ENCODE results near the gene DNAJA3.

DNAJA3 gene

DNA sequence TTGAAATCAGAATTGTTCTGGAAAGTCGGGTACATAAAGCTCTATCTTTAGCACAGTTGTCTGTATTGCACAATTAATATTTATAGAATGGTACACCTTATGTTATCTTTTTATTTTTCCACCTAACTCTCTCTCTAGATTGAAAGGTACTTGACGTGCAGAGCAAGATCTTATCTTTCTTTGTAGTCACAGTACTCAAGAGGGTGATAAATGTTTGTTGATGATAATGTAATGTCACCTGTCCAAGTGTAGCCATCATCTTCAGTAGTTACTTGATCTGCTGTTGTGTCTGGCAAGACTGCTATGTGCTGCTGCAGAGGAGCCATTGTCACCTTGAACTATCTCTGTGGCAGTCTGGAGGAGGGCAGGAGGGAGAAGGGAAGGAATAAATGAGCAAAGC is 55.9 kb downstream of the DNAJA3 start:
- DNase-seq = no peak
- Mint-ChIP-seq H3K27ac (no peak overlapping the region), H3K4me1 (peaks cover 21% of the 10 kb centered on the region), H3K9me3 (no peaks in the 10 kb centered on the region), H3K36me3 (ENCODE audit: low read depth) (no peaks in the 10 kb centered on the region), H3K27me3 (ENCODE audit: low read depth, poor library complexity) (peaks cover 12% of the 10 kb centered on the region), H3K4me3 (no peak overlapping the region)
- TF ChIP-seq, protein P1, sequence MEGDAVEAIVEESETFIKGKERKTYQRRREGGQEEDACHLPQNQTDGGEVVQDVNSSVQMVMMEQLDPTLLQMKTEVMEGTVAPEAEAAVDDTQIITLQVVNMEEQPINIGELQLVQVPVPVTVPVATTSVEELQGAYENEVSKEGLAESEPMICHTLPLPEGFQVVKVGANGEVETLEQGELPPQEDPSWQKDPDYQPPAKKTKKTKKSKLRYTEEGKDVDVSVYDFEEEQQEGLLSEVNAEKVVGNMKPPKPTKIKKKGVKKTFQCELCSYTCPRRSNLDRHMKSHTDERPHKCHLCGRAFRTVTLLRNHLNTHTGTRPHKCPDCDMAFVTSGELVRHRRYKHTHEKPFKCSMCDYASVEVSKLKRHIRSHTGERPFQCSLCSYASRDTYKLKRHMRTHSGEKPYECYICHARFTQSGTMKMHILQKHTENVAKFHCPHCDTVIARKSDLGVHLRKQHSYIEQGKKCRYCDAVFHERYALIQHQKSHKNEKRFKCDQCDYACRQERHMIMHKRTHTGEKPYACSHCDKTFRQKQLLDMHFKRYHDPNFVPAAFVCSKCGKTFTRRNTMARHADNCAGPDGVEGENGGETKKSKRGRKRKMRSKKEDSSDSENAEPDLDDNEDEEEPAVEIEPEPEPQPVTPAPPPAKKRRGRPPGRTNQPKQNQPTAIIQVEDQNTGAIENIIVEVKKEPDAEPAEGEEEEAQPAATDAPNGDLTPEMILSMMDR (IDR thresholded peaks at IDR 0.05) = no peak

DNA sequence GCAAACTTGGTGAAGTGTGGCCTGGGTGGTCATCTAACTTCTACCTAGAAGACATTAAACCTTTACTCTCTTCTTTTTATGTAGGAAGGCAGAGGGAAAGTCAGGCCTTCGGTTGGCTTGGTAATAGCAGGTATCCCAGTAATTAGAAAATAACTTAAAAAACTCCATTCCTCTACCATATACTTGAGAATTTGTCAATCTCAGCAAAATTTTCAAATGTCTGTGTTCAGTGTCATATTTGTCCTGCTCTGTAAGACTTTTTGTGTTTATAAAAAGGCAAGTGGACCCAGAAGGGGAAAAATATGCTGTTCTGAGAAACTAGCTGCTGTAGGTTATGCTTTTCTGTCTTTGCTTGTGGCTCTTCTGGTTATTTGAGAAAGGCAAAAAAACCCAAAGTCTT is 56.3 kb downstream of the DNAJA3 start:
- DNase-seq = no peak
- no peak overlapping the region for H3K4me3 Mint-ChIP-seq
- peaks cover 21% of the 10 kb centered on the region for H3K4me1 Mint-ChIP-seq
- no peaks in the 10 kb centered on the region for H3K36me3 Mint-ChIP-seq (ENCODE audit: low read depth)
- H3K27me3 Mint-ChIP-seq (ENCODE audit: low read depth, poor library complexity) = peaks cover 10% of the 10 kb centered on the region
- H3K27ac Mint-ChIP-seq = no peak overlapping the region
- TF ChIP-seq, protein P1 (IDR thresholded peaks at IDR 0.05) = no peak
- H3K9me3 Mint-ChIP-seq = no peaks in the 10 kb centered on the region

DNA sequence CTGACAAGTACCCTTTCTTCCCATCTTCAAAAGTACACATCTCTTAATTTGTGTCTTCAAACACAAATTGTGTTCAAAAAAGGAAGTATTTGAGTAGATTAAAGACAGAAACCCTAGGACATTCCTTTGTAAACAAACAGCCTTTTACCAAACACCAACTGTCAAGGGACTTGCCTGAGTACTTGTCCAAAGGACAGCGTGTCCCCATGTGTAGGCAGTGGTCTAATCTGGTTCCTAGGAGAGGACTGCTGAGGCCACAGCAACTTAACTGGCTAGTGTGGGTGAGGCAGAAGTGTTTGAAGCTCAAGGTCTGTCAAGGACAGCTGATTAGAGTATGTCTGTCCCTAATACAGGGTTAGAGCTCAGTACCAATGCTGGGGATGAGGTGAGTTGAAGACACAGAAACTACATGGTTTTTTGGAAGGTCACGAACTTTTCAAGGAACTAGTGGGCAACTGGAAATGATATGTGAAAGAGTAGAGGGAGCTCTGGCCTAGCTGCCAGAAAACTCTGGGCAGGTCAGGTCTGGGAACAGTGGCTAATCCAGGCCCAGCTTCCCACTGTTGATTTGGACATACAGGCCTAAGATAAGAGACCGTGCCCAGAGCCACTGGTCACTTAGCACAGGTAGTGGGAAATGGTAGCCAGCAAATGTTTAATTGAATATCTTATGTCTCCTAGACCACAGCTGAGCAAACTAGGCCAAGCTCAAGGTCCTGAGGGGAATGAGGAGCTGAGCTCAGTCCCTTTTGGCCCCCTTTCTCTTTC is 60.6 kb downstream of the DNAJA3 start:
- Mint-ChIP-seq H3K4me3 (no peak overlapping the region), H3K4me1 (peaks cover 16% of the 10 kb centered on the region), H3K36me3 (ENCODE audit: low read depth) (no peaks in the 10 kb centered on the region), H3K9me3 (no peaks in the 10 kb centered on the region), H3K27ac (peak overlapping the region; percentile 38), H3K27me3 (ENCODE audit: low read depth, poor library complexity) (peaks cover 3% of the 10 kb centered on the region)
- TF ChIP-seq, protein P1 (IDR thresholded peaks at IDR 0.05) = no peak
- DNase-seq = no peak

DNA sequence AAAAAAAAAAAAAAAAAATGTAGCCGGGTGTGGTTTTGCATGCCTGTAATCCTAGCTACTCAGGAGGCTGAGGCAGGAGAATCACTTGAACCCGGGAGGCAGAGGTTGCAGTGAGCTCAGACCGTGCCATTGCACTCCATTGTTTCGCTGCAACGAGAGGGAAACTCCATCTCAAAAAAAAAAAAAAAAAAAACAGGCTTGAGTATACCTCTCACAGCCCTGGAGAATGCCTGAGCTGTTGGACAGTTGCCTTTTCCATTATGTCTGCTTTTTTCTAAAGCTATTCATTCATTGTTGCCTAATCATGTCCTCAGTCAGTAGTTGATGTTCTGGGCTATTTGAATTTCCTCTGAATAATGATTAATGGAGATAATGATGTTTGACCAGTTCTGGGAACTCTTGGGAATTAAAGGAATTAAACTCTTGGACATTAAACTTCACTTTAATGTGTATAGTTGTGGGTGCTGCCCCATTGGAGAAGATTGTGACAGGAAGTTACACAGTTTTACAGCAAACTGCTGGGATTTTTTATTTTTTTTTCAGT is 62.4 kb downstream of the DNAJA3 start:
- H3K27ac Mint-ChIP-seq = no peak overlapping the region
- no peak for DNase-seq
- peaks cover 3% of the 10 kb centered on the region for H3K4me1 Mint-ChIP-seq
- H3K9me3 Mint-ChIP-seq = no peaks in the 10 kb centered on the region
- peaks cover 3% of the 10 kb centered on the region for H3K27me3 Mint-ChIP-seq (ENCODE audit: low read depth, poor library complexity)
- H3K4me3 Mint-ChIP-seq = no peak overlapping the region
- H3K36me3 Mint-ChIP-seq (ENCODE audit: low read depth) = no peaks in the 10 kb centered on the region
- TF ChIP-seq, protein P1 (IDR thresholded peaks at IDR 0.05) = no peak

DNA sequence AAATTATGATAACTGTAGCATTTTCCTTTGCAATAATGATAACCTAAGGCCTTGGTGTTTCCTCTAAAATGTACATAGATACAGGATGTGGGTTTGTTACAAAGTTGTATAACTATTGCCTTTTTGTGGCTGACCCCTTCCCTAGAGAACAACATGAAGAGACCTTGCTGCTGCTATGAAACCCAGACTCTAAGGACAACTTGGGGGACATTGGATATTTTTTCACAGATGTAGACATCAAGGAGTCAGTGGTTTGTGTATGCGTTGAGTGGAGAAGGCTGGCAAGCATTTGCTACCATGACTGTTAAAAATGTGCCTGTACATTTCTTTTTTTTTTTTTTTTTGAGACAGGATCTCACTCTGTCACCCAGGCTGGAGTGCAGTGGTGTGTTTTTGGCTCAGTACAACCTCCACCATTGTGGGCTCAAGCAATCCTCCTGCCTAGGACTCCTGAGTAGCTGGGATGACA is 62.9 kb downstream of the DNAJA3 start:
- Mint-ChIP-seq H3K4me1 (no peaks in the 10 kb centered on the region), H3K27me3 (ENCODE audit: low read depth, poor library complexity) (peaks cover 3% of the 10 kb centered on the region), H3K36me3 (ENCODE audit: low read depth) (no peaks in the 10 kb centered on the region), H3K9me3 (no peaks in the 10 kb centered on the region), H3K4me3 (no peak overlapping the region), H3K27ac (no peak overlapping the region)
- TF ChIP-seq, protein P1 (IDR thresholded peaks at IDR 0.05) = no peak
- DNase-seq = no peak

DNA sequence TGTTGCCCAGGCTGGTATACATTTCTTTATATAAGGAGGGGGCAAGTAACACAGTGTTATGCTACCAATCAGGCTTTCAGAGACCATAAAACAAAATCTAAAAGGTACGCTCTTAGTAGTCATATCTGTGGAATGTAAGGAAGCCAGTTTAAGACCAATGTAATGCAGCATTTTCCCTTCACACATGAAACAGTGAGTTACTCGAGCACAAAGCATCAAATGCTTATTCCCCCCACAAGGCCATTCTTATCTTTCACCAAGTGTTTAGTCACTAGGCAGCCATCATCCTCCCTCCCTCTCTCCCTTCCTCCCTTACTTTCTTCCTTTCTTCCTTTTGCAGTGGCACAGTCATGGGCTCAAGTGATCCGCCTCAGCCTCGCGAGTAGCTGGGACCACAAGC is 63.4 kb downstream of the DNAJA3 start:
- Mint-ChIP-seq H3K36me3 (ENCODE audit: low read depth) (no peaks in the 10 kb centered on the region), H3K4me3 (no peak overlapping the region), H3K9me3 (no peaks in the 10 kb centered on the region), H3K4me1 (no peaks in the 10 kb centered on the region), H3K27ac (peak overlapping the region; percentile 94), H3K27me3 (ENCODE audit: low read depth, poor library complexity) (peaks cover 5% of the 10 kb centered on the region)
- TF ChIP-seq, protein P1 (IDR thresholded peaks at IDR 0.05) = no peak
- DNase-seq = no peak
